ENCODE data around the gene AKR7A2. TPM values are rescaled to one million over a fixed set of nuclear protein-coding genes. Genes with fewer than 3 reads are reported as not detected.

The AKR7A2 gene
- total RNA-seq, 4 donors from 2014 or later, result 57.7 to 93.4 (median 70.3) TPM

DNA sequence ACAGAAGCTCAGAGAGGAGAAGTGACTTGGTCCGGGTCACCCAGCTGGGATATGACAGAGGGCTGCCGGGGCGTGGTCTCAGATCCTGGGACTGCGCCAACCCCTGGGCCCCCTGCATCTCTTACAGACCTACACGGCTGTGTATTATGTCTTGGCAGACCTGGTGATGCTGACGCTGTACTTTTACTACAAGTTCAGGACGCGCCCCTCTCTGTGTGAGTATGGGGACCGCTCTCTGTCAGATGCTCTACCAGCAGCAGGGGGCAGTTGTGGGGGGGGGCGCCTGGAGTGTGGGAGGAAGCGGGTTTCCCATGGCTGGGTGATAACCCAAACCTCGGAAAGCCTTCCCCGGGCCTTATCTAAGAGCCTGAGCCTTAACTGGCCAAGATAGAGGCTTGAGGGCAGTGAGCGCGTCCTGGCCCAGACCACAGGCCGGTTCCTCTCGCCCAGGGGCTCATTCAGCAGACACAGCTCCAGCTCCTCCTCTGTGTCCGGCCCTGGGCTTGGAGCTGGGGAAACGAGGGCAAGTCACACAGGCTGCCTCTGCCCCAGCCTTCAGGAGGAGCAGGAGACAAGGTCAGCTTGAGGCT lies 13.5 kb upstream of the AKR7A2 start:
- H3K27ac ChIP-seq, result no peak overlapping the region
- H3K4me1 ChIP-seq, result no peaks in the 10 kb centered on the region
- 67 to 100% methylated on average over 3 to 6 of the region's 19 CpGs for WGBS, 2 donors
- no peaks in the 10 kb centered on the region for H3K9me3 ChIP-seq
- no peak overlapping the region for H3K4me3 ChIP-seq
- H3K36me3 ChIP-seq, result peaks cover 29 to 86% (median 32%) of the 10 kb centered on the region in 3 donors
- DNase-seq, result no peak
- intact Hi-C loops (cut with DNase I), result no loop called here
- TF ChIP-seq, protein P1, sequence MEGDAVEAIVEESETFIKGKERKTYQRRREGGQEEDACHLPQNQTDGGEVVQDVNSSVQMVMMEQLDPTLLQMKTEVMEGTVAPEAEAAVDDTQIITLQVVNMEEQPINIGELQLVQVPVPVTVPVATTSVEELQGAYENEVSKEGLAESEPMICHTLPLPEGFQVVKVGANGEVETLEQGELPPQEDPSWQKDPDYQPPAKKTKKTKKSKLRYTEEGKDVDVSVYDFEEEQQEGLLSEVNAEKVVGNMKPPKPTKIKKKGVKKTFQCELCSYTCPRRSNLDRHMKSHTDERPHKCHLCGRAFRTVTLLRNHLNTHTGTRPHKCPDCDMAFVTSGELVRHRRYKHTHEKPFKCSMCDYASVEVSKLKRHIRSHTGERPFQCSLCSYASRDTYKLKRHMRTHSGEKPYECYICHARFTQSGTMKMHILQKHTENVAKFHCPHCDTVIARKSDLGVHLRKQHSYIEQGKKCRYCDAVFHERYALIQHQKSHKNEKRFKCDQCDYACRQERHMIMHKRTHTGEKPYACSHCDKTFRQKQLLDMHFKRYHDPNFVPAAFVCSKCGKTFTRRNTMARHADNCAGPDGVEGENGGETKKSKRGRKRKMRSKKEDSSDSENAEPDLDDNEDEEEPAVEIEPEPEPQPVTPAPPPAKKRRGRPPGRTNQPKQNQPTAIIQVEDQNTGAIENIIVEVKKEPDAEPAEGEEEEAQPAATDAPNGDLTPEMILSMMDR (IDR thresholded peaks at IDR 0.05), result no peak
- no peak for TF ChIP-seq POLR2A (IDR thresholded peaks at IDR 0.05)
- H3K27me3 ChIP-seq, result no peaks in the 10 kb centered on the region

DNA sequence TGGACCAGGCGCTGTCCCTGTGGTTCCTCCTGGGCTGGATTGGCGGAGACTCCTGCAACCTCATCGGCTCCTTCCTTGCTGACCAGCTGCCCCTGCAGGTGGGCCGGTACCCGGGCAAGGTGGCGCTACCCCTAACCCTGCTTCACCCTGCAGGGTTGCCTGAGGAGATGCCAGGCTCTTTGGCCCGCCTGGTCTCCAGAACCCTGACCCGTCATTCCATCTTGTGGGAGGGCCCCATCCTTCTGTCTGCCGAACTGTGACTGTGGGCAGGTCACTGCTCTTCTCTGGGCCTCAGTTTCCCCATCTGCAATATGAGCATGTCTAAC lies 12.7 kb upstream of the AKR7A2 start:
- intact Hi-C loops (cut with DNase I), result no loop called here
- H3K4me3 ChIP-seq, result no peak overlapping the region
- no peak for TF ChIP-seq POLR2A (IDR thresholded peaks at IDR 0.05)
- TF ChIP-seq, protein P1 (IDR thresholded peaks at IDR 0.05), result no peak
- no peak overlapping the region for H3K27ac ChIP-seq
- no peaks in the 10 kb centered on the region for H3K9me3 ChIP-seq
- no peaks in the 10 kb centered on the region for H3K27me3 ChIP-seq
- DNase-seq, result no peak
- H3K4me1 ChIP-seq, result no peaks in the 10 kb centered on the region
- WGBS, 2 donors, result 99% methylated on average over 8 of the region's 9 CpGs; no CpG with 5 or more reads in 1 of the 2 donors
- peaks cover 29 to 86% (median 32%) of the 10 kb centered on the region in 3 donors for H3K36me3 ChIP-seq

DNA sequence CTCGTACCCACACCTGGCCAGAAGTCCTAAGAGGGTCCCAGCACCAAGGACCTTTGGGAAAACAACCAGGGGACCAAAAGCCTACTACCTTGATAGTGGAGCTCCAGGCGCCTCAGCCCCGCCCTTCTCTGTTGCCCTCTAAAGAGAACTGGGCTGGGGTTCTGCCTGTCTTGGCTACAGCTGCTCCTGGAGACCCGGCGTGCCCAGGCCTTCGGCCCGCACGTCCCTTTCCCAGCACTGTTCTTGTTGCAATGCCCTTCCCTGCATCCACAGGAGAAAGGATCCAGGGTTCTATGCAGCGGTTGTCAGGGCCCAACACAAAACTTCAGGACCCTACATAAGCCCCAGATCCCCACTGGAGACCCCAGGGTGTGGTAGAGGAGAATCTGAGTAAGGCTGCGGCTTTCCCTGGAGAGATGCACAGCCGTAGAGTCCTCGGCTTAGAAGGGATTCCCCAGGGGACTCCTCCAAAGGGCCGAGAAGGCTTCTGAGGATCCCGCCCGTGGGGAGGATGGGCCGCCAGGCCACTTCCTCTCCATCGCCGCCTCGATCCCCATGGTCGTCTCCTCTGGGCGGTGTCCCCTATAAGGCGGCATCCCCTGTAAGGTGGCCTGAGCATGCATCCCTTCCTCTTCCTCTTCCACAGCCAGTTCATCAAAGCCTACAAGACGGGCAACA lies 12.2 kb upstream of the AKR7A2 start:
- Histone ChIP-seq H3K27me3 (no peaks in the 10 kb centered on the region), H3K36me3 (peaks cover 29 to 84% (median 32%) of the 10 kb centered on the region in 3 donors), H3K27ac (no peak overlapping the region), H3K9me3 (no peaks in the 10 kb centered on the region), H3K4me3 (no peak overlapping the region), H3K4me1 (no peaks in the 10 kb centered on the region)
- DNase-seq, result no peak
- intact Hi-C loops (cut with DNase I), result no loop called here
- TF ChIP-seq POLR2A (IDR thresholded peaks at IDR 0.05), result no peak
- TF ChIP-seq, protein P1 (IDR thresholded peaks at IDR 0.05), result no peak
- WGBS, 2 donors, result 93 to 94% methylated on average over 3 to 6 of the region's 23 CpGs

DNA sequence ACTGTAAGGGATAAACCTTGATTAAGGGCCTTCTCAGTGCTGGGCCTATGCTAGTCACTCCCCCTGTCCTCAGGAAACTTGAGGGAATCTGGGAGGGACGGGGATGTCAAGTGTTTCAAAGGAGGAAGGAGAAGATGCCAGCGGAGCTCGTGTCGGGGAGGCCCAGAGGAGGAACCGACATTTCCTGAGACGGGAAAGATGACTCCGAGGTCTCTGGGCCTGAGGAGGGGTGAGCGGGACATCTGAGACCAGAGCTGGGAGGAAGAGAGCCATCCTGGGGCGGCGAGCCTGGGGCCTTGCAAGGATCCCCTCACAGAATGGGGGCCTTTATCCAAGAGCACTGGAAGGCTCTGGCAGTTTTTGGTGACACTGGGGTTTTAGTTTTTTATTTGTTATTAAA lies 10.5 kb upstream of the AKR7A2 start:
- H3K27me3 ChIP-seq, result no peaks in the 10 kb centered on the region
- no peaks in the 10 kb centered on the region for H3K4me1 ChIP-seq
- H3K27ac ChIP-seq, result no peak overlapping the region
- H3K36me3 ChIP-seq, result peaks cover 24 to 84% (median 29%) of the 10 kb centered on the region in 3 donors
- TF ChIP-seq, protein P1 (IDR thresholded peaks at IDR 0.05), result no peak
- TF ChIP-seq POLR2A (IDR thresholded peaks at IDR 0.05), result no peak
- intact Hi-C loops (cut with DNase I), result no loop called here
- H3K4me3 ChIP-seq, result no peak overlapping the region
- DNase-seq, result no peak
- H3K9me3 ChIP-seq, result no peaks in the 10 kb centered on the region
- WGBS, 2 donors, result 71 to 78% methylated on average over 9 to 10 of the region's 10 CpGs

DNA sequence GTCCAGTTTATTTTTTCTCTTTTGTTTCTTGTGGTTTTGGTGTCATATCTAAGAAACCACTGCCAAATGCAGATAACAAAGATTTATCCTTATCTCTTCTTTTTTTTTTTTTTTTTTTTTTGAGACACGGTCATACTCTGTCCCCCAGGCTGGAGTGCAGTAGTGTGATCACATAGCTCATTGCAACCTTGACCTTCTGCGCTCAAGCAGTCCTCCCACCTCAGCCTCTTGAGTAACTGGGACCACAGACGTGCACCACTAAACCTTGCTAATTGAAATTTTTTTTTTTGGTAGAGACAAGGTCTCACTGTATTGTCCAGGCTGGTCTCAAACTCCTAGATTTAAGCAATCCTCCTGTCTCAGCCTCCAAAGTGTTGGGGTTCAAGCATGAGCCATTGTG lies 9.1 kb upstream of the AKR7A2 start:
- H3K4me1 ChIP-seq, result no peaks in the 10 kb centered on the region
- 78 to 85% methylated on average over 3 of the region's 3 CpGs for WGBS, 2 donors
- no peak overlapping the region for H3K4me3 ChIP-seq
- TF ChIP-seq, protein P1 (IDR thresholded peaks at IDR 0.05), result no peak
- no peak for TF ChIP-seq POLR2A (IDR thresholded peaks at IDR 0.05)
- H3K27ac ChIP-seq, result no peak overlapping the region
- H3K9me3 ChIP-seq, result no peaks in the 10 kb centered on the region
- intact Hi-C loops (cut with DNase I), result no loop called here
- peaks cover 11 to 75% (median 20%) of the 10 kb centered on the region in 3 donors for H3K36me3 ChIP-seq
- H3K27me3 ChIP-seq, result no peaks in the 10 kb centered on the region
- no peak for DNase-seq
